HEK293 (cell line): ENCODE results near the gene FAM120A.

Source experiments
- CTCF ChIA-PET: fragments of 350-600 bp; formaldehyde crosslinking; extraction: SDS; loops from one replicate; lab custom pipeline; 2021; ENCODE audit warnings: antibody characterized with exemption; lab: Yijun Ruan, JAX
- POLR2A ChIA-PET: fragments of 300-600 bp; formaldehyde crosslinking; extraction: SDS; loops from one replicate; lab custom pipeline; 2020; ENCODE audit warnings: antibody characterized with exemption, inconsistent platforms; lab: Yijun Ruan, JAX
- H3K27ac ChIP-seq: fragments of 200-500 bp; sonication (Bioruptor generic); 2 replicates; pipeline ENCODE4 v1.5.1; 2014; ENCODE audit warnings: low read depth, low read length, control low read depth, inconsistent platforms; ENCODE audit errors: extremely low read depth
- H3K36me3 ChIP-seq, 2 experiments: fragments of 200-500 bp in 1 of 2; sonication (Bioruptor generic) in 1 of 2; 1 replicate in 1 of 2; 2 replicates in 1 of 2; pipeline ENCODE4 v1.5.1; 2014 to 2017; ENCODE audit warnings: inconsistent platforms in 2 of 2, low read length in 2 of 2; ENCODE audit not compliant: control insufficient read depth in 2 of 2, insufficient read depth in 1 of 2
- H3K4me1 ChIP-seq: fragments of 200-500 bp; sonication (Bioruptor generic); 2 replicates; pipeline ENCODE4 v1.5.1; 2014; ENCODE audit warnings: mild to moderate bottlenecking, low read length, inconsistent platforms; ENCODE audit not compliant: control insufficient read depth, insufficient read depth
- H3K4me3 ChIP-seq: 2 replicates; pipeline ENCODE4 v1.5.1; 2011; ENCODE audit warnings: low read depth, mild to moderate bottlenecking, control low read depth, low read length, moderate library complexity
- H3K9me3 ChIP-seq: fragments of 200-500 bp; sonication (Bioruptor generic); 2 replicates; pipeline ENCODE4 v1.5.1; 2014; ENCODE audit warnings: low read depth, low read length, inconsistent platforms; ENCODE audit not compliant: control insufficient read depth, insufficient read depth
- FEZF1 ChIP-seq: fragments of 450-650 bp; formaldehyde crosslinking; IDR thresholded peaks from 2 replicates; pipeline ENCODE4 v1.5.1; 2016; ENCODE audit warnings: missing biosample characterization, missing genetic modification characterization
- KLF1 ChIP-seq: fragments of 450-650 bp; formaldehyde crosslinking; IDR thresholded peaks from 2 replicates; pipeline ENCODE4 v1.5.1; 2016; ENCODE audit warnings: missing biosample characterization, missing genetic modification characterization
- SETDB1 ChIP-seq: IDR thresholded peaks from one replicate; pipeline ENCODE4 v1.6.1; 2017; ENCODE audit warnings: mild to moderate bottlenecking, low read length, moderate library complexity, mixed read lengths; ENCODE audit not compliant: insufficient read length
- ZEB2 ChIP-seq: fragments of 450-650 bp; formaldehyde crosslinking; IDR thresholded peaks from 2 replicates; pipeline ENCODE4 v1.5.1; 2016; ENCODE audit warnings: missing biosample characterization, missing genetic modification characterization
- ZIC2 ChIP-seq: fragments of 450-650 bp; formaldehyde crosslinking; IDR thresholded peaks from 2 replicates; pipeline ENCODE4 v1.5.1; 2016; ENCODE audit warnings: missing biosample characterization, missing genetic modification characterization
- ZNF121 ChIP-seq: fragments of 450-650 bp; formaldehyde crosslinking; IDR thresholded peaks from 2 replicates; pipeline ENCODE4 v1.5.1; 2016; ENCODE audit warnings: missing biosample characterization, missing genetic modification characterization
- ZNF140 ChIP-seq: fragments of 450-650 bp; formaldehyde crosslinking; IDR thresholded peaks from 2 replicates; pipeline ENCODE4 v1.5.1; 2016; ENCODE audit warnings: missing biosample characterization, missing genetic modification characterization
- ZNF223 ChIP-seq: fragments of 450-650 bp; formaldehyde crosslinking; IDR thresholded peaks from 2 replicates; pipeline ENCODE4 v1.5.1; 2016; ENCODE audit warnings: missing biosample characterization, missing genetic modification characterization
- ZNF274 ChIP-seq, 2 experiments: fragments of 200-500 bp in 1 of 2; fragments of 450-650 bp in 1 of 2; sonication (Bioruptor generic) in 1 of 2; formaldehyde crosslinking in 1 of 2; IDR thresholded peaks; 2 replicates each; pipeline versions ENCODE4 v1.5.1 to v1.6.1; 2014 to 2016; ENCODE audit warnings: borderline replicate concordance in 1 of 2, inconsistent platforms in 1 of 2, low read length in 1 of 2, missing biosample characterization in 1 of 2, missing genetic modification characterization in 1 of 2
- ZNF335 ChIP-seq: fragments of 450-650 bp; formaldehyde crosslinking; conservative IDR thresholded peaks from 2 replicates; pipeline ENCODE4 v1.5.1; 2016; ENCODE audit warnings: missing biosample characterization, missing genetic modification characterization
- ZNF362 ChIP-seq: fragments of 450-650 bp; formaldehyde crosslinking; IDR thresholded peaks from 2 replicates; pipeline ENCODE4 v1.5.1; 2016; ENCODE audit warnings: missing biosample characterization, missing genetic modification characterization
- ZNF394 ChIP-seq: fragments of 450-650 bp; formaldehyde crosslinking; IDR thresholded peaks from 2 replicates; pipeline ENCODE4 v1.5.1; 2016; ENCODE audit warnings: missing biosample characterization, missing genetic modification characterization, mild to moderate bottlenecking, moderate library complexity, borderline replicate concordance
- ZNF416 ChIP-seq: fragments of 450-650 bp; formaldehyde crosslinking; IDR thresholded peaks from 2 replicates; pipeline ENCODE4 v1.5.1; 2016; ENCODE audit warnings: missing biosample characterization, missing genetic modification characterization
- ZNF571 ChIP-seq: fragments of 450-650 bp; formaldehyde crosslinking; IDR thresholded peaks from 2 replicates; pipeline ENCODE4 v1.5.0; 2017; ENCODE audit warnings: missing biosample characterization, missing genetic modification characterization
- ZNF692 ChIP-seq: fragments of 450-650 bp; formaldehyde crosslinking; IDR thresholded peaks from 2 replicates; pipeline ENCODE4 v1.5.1; 2016; ENCODE audit warnings: missing biosample characterization, missing genetic modification characterization
- ZNF791 ChIP-seq: fragments of 450-650 bp; formaldehyde crosslinking; IDR thresholded peaks from 2 replicates; pipeline ENCODE4 v1.5.1; 2016; ENCODE audit warnings: missing biosample characterization, missing genetic modification characterization
- ZNF843 ChIP-seq: fragments of 450-650 bp; formaldehyde crosslinking; IDR thresholded peaks from 2 replicates; pipeline ENCODE4 v1.5.1; 2016; ENCODE audit warnings: missing biosample characterization, missing genetic modification characterization
- ZXDB ChIP-seq: fragments of 450-650 bp; formaldehyde crosslinking; IDR thresholded peaks from 2 replicates; pipeline ENCODE4 v1.5.1; 2016; ENCODE audit warnings: missing biosample characterization, missing genetic modification characterization
- TF ChIP-seq, protein P1 (sequence below): fragments of 450-650 bp; formaldehyde crosslinking; IDR thresholded peaks from 2 replicates; pipeline ENCODE4 v1.5.1; 2016; ENCODE audit warnings: missing biosample characterization, missing genetic modification characterization
- TF ChIP-seq, protein P2 (sequence below): fragments of 450-650 bp; formaldehyde crosslinking; IDR thresholded peaks from 2 replicates; pipeline ENCODE4 v1.5.1; 2017; ENCODE audit warnings: missing biosample characterization, missing genetic modification characterization
- TF ChIP-seq, protein P3 (sequence below): fragments of 450-650 bp; formaldehyde crosslinking; IDR thresholded peaks from 2 replicates; pipeline ENCODE4 v1.5.1; 2016; ENCODE audit warnings: missing biosample characterization, missing genetic modification characterization

The FAM120A gene

GRCh38 chr9:93415176-93415690 lies 36.3 kb upstream of the FAM120A start (continued):
- TF ChIP-seq FEZF1 (no peak), ZNF274 (IDR thresholded peaks at IDR 0.05; ENCODE audit: low read length) (no peak), ZNF274 (tag by site-specific recombination; IDR thresholded peaks at IDR 0.05; ENCODE audit: borderline replicate concordance) (no peak), ZNF394 (tag by site-specific recombination) (no peak)

- CTCF ChIA-PET, result no interaction called here
- POLR2A ChIA-PET, result interaction anchor here (0.6 kb wide), 1 partner anchor 23 kb away, joined by 4 read pairs; no protein-coding TSS in a partner anchor
- no peak overlapping the region for H3K27ac ChIP-seq
- H3K9me3 ChIP-seq, result no peaks in the 10 kb centered on the region
- no peaks in the 10 kb centered on the region for H3K36me3 ChIP-seq
- TF ChIP-seq ZNF692 (tag by site-specific recombination), result no peak
- TF ChIP-seq ZNF362, result no peak
- TF ChIP-seq ZNF223 (tag by site-specific recombination), result no peak
- no peak for TF ChIP-seq ZNF121
- TF ChIP-seq, protein P1, sequence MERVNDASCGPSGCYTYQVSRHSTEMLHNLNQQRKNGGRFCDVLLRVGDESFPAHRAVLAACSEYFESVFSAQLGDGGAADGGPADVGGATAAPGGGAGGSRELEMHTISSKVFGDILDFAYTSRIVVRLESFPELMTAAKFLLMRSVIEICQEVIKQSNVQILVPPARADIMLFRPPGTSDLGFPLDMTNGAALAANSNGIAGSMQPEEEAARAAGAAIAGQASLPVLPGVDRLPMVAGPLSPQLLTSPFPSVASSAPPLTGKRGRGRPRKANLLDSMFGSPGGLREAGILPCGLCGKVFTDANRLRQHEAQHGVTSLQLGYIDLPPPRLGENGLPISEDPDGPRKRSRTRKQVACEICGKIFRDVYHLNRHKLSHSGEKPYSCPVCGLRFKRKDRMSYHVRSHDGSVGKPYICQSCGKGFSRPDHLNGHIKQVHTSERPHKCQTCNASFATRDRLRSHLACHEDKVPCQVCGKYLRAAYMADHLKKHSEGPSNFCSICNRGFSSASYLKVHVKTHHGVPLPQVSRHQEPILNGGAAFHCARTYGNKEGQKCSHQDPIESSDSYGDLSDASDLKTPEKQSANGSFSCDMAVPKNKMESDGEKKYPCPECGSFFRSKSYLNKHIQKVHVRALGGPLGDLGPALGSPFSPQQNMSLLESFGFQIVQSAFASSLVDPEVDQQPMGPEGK, result no peak
- no peak for TF ChIP-seq ZNF843 (tag by site-specific recombination)
- TF ChIP-seq ZXDB (tag by site-specific recombination), result no peak
- H3K4me3 ChIP-seq, result no peak overlapping the region
- no peaks in the 10 kb centered on the region for H3K4me1 ChIP-seq
These were observed 34.8 kb upstream of the FAM120A start for GRCh38 chr9:93416530-93417235.

DNA sequence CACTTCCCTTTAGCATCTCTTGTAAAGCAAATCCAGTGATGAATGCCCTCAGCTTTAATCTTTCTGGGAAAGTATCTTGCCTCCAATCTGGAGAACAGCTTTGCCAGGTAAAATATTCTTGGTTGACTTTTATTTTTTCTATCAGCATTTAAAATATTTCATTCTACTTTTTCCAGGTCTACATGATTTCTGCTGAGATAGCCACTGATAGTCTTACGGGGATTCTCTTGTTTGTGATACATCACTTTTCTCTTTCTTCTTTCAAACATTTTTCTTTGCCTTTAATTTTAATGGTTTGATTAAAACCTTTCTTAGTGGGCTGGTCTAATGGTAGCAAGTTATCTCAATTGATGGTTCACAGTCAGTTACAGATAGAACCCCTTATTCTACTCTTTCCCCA lies 33.9 kb upstream of the FAM120A start:
- H3K36me3 ChIP-seq, result no peaks in the 10 kb centered on the region
- H3K4me1 ChIP-seq, result no peaks in the 10 kb centered on the region
- POLR2A ChIA-PET, result no interaction called here
- CTCF ChIA-PET, result interaction anchor here (0.7 kb wide), 1 partner anchor 758 kb away, joined by 3 read pairs; no protein-coding TSS in a partner anchor
- TF ChIP-seq SETDB1 (peak; percentile 73), ZNF416 (tag by site-specific recombination) (no peak), ZNF571 (tag by site-specific recombination) (no peak), ZNF692 (tag by site-specific recombination) (no peak), ZNF121 (no peak), ZNF791 (tag by site-specific recombination) (peak; percentile 90), ZNF335 (tag by site-specific recombination) (no peak), ZIC2 (tag by site-specific recombination) (no peak), ZNF140 (tag by site-specific recombination) (no peak), ZEB2 (tag by site-specific recombination) (no peak), KLF1 (tag by site-specific recombination) (no peak)
- TF ChIP-seq, protein P2, sequence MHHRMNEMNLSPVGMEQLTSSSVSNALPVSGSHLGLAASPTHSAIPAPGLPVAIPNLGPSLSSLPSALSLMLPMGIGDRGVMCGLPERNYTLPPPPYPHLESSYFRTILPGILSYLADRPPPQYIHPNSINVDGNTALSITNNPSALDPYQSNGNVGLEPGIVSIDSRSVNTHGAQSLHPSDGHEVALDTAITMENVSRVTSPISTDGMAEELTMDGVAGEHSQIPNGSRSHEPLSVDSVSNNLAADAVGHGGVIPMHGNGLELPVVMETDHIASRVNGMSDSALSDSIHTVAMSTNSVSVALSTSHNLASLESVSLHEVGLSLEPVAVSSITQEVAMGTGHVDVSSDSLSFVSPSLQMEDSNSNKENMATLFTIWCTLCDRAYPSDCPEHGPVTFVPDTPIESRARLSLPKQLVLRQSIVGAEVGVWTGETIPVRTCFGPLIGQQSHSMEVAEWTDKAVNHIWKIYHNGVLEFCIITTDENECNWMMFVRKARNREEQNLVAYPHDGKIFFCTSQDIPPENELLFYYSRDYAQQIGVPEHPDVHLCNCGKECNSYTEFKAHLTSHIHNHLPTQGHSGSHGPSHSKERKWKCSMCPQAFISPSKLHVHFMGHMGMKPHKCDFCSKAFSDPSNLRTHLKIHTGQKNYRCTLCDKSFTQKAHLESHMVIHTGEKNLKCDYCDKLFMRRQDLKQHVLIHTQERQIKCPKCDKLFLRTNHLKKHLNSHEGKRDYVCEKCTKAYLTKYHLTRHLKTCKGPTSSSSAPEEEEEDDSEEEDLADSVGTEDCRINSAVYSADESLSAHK (tag by site-specific recombination), result no peak
- TF ChIP-seq, protein P3, sequence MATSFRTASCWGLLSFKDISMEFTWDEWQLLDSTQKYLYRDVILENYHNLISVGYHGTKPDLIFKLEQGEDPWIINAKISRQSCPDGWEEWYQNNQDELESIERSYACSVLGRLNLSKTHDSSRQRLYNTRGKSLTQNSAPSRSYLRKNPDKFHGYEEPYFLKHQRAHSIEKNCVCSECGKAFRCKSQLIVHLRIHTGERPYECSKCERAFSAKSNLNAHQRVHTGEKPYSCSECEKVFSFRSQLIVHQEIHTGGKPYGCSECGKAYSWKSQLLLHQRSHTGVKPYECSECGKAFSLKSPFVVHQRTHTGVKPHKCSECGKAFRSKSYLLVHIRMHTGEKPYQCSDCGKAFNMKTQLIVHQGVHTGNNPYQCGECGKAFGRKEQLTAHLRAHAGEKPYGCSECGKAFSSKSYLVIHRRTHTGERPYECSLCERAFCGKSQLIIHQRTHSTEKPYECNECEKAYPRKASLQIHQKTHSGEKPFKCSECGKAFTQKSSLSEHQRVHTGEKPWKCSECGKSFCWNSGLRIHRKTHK, result no peak
- no peak overlapping the region for H3K4me3 ChIP-seq
- no peaks in the 10 kb centered on the region for H3K9me3 ChIP-seq
- H3K27ac ChIP-seq, result no peak overlapping the region
